ENCODE results near the gene MEF2D.

The MEF2D gene

DNA sequence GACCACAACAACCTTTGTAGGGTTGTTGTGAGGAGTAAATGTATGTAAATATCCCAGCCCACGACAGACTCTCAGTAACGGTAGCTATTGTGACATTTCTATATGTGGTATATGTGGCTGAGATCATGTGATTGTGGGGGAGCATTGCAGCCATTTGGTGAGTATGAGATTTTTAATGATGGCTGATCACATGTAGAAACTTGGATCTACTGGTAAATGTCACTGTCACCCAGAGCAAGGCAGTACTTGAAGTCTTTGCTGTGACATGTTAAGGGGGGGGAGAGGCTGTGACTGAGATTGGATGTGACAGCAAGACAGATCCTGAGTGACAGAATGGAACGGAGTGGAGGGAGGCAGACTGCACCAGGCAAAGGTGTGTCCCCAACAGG is 23.9 kb upstream of the MEF2D start:
- DNase-seq (ENCODE audit: low spot score): no peak

DNA sequence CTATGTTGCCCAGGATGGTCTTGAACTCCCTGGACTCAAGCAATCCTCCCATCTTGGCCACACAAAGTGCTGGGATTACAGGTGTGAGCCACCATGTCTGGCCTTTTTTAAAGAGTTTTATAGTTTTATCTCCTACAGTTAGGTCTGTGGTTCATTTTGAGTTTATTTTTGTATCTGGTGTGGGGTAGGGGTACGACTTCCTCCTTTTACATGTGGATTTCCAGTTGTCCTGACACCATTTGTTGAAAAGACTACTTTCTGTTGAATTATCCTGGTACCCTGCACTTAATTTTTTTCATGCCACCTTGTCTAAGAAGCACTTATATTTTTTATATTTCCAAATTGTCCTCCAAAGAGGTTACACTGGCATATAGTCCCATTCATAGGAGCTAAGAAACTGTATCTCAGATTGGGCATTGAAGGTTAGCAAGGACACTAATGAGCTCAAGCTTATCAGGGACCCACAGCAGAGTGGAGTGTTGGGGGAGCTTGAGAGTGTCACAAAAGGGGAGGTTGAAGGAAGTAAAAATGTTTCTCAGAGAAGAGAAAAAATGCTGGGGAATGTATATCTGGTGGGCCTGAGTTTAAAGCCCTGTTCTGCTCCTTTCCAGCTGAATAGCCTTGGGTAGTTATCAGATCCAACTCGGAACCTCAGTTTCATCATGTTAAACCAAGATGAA is 23.4 kb upstream of the MEF2D start:
- DNase-seq (ENCODE audit: low spot score): no peak

DNA sequence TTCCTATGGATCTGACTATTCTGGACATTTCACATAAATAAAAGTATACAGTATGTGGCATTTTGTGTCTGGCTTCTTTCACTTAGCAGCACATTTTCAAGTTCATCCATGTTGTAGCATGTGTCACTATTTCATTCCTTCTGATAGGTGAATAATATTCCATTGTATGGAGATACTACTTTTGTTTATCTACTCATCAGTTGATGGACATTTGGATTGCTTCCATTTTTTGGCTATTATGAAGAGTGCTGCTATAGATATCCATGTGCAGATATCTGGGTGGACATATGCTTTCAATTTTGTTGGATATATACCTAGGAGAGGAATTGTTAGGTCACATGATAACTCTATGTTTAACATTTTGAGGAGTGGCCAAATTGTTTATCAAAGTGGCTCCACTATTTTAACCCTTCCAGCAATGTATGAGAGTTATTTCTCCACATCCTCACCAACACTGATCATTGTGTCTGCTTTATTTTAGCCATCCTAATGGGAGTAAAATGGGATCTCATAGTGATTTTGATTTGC is 21.9 kb upstream of the MEF2D start:
- DNase-seq (ENCODE audit: low spot score): no peak

DNA sequence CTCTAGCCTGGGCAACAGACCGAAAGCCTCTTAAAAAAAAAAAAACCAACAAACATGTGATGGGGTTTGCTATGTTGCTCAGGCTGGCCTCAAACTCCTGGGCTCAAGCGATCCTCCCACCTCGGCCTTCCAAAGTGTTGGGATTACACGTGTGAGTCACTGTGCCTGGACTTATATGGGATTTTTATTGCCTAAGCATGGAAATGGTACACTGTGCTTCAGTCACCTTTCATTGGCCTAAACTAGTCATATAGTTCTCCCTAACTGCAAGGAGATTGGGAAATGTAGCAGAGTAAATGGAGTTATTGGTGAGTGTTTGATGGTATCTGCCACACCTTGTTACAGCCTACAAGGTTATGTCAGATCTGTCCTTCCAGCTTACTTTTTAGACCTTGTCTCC is 17.2 kb upstream of the MEF2D start:
- DNase-seq (ENCODE audit: low spot score): no peak

DNA sequence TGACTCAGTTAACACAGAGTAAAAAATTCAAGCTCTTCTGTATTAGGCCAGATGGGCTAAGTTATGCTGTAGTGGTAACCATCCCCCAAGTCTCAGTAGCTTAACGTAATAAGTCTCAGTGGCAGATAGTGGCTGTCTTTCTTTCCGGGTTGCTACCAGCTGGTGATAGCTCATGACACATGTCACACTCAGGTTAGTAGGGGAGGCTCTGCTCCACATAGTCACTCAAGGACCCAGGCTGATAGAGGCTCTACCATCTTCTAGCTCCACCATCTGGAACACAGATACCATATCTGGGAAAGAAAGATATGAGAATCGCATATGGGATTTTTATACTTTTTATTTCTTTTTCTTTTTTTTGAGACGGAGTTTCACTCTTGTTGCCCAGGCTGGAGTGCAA is 16.2 kb upstream of the MEF2D start:
- no peak for DNase-seq (ENCODE audit: low spot score)

DNA sequence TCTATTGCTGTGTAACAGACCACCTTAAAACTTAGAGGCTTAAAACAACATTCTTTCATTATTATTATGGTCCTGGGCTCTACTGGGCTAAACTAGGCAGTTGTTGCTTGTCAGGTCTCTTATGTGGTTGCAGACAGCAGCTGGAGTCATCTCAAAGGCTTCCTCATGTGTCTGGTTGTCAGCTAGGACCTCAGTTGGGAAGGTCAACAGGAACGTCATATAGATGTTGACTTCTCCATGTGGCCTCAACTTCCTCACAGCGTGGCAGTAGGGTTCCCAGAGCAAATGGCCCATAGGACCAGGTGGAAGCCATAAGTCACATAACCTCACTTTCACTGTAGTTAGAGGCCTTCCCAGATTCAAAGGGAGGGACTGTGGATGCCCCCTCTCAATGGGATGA is 15.4 kb upstream of the MEF2D start:
- DNase-seq (ENCODE audit: low spot score): no peak

DNA sequence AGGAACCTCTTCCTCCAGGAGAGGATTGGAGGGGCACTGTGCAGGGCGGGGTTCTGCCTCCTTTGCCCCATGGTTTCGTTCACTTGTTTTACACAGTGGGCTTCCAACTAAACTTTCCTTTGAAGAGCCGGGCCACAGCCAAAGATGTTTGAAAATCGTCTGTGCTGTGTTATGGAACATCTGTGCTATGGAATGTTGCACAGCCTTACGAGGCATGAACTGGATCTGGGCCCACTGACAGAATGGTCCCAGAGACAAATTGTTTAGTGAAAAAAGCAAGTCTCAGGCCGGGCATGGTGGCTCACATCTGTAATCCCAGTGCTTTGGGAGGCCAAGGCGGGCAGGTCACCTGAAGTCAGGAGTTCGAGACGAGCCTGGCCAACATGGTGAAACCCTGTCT is 12.6 kb upstream of the MEF2D start:
- DNase-seq (ENCODE audit: low spot score): no peak

DNA sequence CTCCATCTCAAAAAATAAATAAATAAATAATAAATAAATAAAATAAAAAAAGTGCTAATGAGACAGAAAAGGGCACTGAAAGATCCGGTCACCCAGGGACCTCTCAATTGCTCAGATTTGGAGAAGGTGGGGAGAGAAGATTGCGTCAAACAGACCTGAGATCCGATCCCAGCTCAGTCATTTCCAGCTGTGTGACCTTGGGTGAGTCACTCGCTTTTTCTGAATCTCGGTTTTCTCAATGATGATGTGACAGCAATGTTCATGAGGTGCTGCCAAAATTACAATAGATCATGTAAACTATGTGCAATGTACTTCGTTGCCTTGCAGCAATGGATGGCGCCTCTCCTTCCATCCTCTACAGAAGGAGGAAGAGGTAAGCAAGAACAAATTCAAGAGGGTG is 11.1 kb upstream of the MEF2D start:
- DNase-seq (ENCODE audit: low spot score): no peak

DNA sequence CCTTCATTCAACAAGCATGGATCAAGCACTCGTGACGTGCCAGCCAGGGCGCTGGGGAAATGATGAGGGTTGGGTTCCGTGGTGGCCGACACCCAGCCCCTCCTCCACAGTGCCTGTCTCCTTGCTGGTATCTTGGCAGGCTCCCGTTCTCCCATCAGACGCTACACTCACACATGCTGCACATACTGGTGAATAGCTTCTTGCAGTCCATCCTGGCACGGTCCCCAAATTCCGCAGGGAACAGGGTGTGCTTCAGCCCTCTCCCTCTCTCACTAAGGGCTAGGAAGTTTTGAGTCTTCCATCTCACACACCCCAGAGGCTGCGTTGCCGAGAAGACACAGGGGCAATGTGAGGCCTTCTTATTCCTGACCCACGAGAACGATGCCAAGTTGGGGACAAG is 10.1 kb upstream of the MEF2D start:
- no peak for DNase-seq (ENCODE audit: low spot score)

DNA sequence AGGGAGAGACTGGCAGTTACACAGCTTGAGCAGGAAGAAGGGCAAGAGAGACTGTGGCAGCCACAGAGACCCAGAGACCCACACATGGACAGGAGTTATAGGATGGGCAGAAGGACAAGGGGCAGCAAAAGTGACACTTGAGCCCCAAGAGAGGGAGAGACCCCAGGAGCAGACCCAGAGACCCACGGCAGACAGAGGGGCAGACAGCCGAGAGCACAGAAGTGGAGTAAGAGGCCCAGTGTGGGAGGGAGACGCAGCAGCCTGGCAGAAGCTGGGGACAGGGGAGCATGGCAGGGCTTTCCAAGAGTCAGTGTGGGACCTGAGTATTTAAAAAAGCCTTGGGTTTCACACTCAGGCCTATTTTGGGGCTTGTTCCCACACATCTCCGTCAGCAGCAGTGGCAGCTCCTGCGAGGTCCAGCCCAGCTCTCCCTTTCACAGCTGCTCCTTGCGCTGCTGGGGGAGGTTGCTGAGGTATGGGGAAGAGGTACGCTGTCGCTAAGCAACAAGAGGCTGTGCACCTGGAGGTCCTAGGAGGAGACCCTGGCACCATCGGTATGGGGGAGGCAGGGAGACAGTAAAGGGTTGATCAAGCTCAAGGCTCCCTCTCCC is 9.0 kb upstream of the MEF2D start:
- DNase-seq (ENCODE audit: low spot score): no peak

DNA sequence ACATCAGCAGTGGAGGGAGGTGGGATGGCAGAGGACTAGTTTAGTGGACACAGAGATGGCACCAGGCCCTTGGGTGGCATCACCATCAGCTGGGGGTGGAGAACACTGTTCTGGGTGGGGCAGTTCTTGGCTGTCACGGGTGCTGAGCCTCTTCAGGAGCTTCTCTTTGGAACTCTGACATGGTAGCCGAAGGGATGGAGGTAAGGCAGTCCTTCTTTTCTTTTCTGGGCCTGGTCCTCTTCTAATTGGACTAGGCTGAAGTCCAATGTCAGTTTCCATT is 8.3 kb upstream of the MEF2D start:
- no peak for DNase-seq (ENCODE audit: low spot score)

DNA sequence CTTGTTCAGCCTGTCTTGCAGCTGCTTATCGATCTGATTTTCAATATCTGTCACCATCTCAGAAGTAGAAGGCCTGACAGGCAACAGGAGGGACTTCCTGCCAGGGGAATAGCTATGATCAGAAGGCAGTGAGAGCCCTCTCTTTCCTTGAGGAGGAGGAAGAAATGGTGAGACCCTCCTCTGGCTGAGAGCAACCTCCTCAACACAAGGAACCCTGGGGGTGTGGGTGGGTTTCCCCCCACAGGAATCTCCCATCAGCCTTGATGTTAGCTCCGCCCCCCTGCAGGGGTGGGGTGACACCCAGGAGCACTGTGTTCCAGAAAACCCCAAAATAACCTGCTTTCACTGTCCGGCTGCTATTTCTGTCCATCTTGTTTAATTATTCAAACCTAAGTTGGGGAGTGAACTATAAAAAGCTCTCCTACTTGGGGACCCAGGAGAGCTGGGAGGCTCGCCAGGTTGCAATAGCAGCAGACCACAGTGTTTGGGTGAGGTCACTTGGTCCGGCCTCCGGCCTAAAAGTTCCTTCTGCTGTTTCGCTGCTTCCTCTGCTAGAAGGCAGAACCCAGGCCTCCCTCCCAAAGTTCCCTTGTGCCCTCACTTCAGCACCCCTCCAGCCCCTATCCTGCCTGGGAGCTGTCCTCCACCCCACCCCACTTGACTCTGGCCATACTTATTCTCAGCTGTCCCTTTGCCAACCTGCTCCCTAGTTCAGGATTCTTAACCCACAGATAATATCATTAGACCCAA is 7.8 kb upstream of the MEF2D start:
- DNase-seq (ENCODE audit: low spot score): no peak

DNA sequence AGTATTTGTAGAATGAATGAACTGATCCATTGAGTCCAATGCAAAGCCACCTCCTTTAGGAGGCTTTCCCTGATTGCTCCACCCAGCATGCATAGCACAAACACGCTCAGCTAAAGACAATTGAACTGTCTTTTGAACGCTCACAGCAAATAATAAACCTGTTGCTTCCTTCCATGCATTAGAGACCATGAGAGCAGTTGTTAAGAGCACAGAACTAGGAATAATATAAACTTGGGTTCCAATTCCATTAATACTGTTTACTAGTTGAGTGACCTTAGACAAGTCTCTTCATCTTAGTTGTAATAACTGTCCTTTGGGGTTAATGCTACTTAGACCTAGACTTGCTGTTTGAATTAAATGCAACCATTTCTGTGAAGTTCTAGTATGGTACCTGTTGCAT is 5.9 kb upstream of the MEF2D start:
- no peak for DNase-seq (ENCODE audit: low spot score)

DNA sequence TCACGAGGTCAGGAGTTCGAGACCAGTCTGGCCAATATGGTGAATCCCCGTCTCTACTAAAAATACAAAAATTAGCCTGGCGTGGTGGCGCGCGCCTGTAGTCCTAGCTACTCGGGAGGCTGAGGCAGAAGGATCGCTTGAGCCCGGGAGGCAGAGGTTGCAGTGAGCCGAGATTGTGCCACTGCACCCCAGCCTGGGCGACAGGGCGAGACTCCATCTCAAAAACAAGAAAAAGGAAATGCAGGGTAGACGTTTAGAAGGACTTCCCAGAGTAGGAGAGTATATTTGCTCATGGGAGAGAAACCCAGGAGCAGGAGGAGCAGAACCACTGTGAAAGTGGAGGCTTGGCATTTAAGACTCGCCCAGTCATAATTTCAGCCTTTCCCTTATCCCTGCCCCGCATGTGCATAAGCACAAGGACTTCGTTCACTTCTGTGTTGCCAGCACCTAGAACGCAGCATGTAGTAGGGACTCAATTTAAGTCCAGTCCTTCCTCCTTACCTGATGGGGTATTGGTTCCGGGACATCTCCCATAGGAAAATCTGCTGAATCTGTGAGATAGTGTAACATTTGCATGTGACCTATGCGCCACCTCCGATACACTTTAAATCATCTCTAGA is 5.2 kb upstream of the MEF2D start:
- no peak for DNase-seq (ENCODE audit: low spot score)

DNA sequence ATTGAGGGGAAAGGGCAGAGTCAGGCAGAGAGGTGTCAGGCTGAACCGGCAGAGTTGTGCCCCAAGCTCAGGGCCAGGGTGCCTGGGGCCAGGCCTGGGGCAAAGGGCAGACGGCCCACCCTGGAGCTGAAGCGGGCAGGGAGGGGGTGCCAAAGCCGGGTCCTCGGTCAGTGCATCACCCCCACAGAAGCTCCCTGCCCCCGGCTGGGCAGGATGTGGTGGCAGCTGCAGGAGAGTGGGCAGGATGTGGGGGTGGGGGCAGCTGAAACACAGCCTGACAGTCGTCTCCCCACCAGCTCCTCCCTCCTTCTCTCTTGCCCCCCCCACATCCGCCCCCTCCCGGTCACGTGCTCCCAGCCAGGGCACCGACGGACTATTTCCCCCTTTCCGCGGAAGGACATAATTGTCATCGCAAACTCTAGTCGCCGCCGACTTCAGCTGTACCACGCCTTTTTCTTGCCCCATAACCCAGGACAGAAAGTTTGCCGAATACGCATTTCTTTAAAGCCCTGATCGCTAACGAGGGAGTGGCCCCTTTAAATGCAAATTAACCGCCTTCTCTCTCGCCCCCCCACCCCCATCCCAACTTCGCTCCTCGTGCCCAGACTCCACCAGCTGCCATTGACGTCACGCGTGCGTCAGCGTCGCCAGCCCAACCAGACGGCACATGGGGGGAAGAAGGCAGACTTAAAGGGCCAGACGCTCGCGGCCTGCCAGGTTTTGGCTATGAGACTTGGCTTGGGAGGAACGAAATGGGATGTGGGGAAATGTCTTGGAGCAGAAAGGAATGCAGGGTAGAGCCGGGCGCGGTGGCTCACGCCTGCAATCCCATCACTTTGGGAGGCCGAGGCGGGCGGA is 4.5 kb upstream of the MEF2D start:
- peak; percentile 88 for DNase-seq (ENCODE audit: low spot score)

DNA sequence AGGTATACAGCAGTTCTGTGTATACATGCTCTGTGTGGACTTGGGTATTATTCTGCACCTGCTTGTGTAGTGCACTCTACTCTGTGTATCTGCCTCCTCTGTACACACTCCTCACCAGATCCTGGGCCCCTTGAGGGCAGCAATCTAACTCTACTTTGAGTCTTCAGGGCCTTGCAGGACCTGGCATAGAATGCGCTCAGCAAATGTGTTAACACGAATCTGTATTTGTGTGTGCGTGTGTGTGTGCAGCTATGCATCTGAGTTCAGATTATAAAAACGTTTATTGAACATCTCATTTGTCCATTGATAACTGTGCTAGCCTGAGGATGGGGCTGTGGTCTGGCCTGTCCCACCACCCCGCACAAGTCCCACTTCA is 3.9 kb upstream of the MEF2D start:
- no peak for DNase-seq (ENCODE audit: low spot score)

DNA sequence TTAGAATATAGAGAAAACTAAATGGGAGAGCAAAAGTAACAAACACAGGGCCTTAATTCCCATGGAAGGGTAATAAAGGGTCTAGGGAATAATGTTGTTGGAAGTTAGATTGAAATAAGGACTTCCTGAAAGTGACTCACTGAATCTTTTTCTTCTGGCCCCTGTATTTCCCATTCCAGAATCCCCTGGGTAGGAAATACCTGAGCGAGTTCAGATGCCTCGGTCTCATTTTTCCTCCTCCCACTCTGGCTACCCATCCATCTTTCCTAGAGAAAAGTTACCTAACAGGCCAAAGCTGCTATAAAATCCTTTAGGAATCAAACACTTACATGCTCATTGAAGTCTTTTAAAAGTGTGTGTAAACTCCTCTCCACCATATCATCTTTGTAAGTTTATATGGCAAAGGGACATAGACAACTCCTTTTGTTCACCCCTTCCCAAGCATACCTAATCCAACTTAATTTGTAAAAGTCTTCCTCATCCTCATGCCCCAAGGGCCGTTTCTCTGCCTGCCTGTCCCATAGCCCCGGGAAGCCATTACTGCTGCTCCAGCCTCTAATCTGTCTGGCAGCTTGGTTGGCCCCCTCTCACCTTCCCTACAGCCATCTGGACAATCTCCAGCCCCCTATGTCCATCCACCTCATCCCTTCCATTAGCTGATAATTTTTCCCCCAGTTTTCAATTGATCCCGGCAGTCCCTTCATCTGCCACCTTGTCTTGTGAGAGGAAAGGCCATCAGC is 3.3 kb upstream of the MEF2D start:
- no peak for DNase-seq (ENCODE audit: low spot score)

DNA sequence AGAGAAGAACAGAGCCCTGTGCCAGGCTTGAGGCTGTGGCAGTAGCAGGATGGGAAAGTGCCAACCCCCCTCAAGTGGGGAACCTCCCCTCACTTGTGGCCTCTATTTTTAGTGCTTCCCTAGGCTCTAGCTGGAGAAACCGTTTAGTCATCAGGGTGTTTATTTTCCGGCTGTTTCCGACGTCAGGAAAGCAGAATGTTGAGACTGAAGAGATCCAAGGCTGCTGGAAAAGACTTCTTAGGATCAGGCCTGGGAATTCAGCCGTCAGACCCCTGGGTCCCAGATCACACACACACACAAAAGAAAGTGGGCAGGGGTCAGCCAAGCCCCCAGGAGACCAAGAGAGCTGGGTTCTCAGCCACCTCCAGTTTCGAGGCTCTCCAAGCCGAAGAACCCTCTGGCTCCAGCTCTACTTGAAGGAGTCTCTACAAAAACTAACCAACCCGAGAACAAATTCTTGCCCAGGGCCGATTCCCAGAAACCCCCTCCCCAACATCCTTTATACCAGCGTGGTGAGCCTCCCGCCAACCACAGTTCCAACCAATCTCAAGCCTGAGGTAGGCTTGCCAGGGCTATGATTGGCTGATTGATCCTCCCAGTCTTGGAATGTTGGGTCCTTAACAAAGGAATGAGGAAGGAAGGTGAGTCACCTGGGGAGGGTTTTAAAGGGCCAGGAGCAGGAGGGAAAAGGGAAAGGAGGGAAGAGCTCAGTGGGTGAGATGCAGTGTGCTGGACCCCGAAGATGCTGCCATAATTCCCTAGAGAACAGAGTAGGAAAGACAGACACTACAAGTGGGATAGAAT is 2.5 kb upstream of the MEF2D start:
- DNase-seq (ENCODE audit: low spot score): peak; percentile 87

DNA sequence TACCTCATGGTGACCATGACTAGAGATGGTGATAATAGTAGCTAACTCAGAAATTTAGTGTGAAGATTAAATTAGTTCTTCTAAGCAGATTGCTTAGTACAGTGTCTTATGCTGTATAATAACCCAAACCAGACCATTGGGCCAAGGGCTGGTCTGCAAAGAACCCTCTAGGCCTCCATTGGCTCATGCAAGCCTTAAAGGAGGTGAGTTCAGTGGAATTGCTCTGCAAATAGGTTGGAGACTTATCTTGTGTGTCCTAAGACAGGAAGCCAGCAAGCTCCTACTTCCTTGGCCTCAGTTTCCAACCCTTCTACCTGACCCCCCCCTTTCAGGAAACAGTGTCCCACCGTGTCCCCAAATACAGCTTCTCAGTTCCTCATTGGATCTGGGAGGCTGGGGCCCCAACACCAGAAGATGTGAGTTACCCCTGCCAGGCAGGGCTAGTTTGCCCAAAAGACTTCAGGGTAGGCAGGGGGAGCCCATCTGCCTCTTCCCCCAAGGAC is 1.9 kb upstream of the MEF2D start:
- DNase-seq (ENCODE audit: low spot score): no peak

DNA sequence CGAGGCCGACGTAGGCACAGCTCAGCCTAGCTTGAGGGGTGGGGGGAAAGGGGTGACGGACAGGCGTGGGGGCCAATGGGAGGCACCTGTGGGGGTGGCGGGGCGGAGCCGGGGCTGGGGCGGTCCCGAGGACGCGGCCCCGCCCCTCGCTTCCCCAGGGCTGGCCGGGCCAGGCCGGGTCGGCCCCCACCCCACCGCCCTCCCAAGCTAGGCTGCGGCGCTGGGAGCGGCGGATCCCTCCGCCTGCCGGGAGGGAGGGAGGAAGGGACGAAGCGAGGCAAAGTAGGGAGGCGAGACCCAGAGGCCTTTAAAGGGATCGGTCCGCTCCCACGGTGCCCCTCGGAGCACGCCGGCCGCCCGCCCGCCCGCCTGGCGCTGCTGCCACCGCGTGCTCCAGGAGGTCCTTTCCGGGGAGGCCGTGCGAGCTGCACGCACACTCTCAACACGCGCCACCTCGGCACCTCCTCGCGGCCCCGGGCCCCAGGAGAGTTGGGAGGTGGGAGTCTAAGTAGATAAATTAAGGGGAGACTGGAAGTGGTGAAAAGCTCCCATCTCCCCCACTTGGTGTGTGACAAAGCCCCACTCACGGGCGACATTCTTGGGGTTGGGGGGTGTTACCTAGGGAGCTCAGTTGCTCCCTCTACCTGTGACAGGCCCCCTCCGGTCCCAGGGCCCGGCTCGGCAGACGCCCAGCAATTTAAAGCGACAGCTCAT is 375 bp upstream of the MEF2D start:
- peak; percentile 94 for DNase-seq (ENCODE audit: low spot score)
